Measurements from ENCODE around the gene ZC3H12C.
A peak's percentile ranks its signal among the peaks of the same experiment; 100 is the strongest.

Gene ZC3H12C

DNA sequence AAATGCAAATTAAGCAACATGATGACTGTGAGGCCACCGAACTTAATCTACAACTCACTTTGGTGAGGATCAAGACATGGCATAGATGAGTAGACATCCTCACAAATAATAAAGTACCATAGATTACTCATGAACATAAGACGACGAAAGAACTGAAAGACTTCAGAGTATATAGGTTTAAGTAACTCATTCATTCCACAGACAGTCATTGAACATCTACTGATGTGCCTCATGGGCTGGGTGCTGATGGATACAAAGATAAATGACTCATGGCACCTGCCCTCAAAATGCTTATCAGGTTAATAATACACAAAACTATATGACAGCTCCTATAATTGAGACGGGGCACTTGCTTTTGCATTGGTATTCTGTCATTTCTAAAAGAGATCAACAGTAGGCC is 63.3 kb downstream of the ZC3H12C start:
- DNase-seq: no peak

- DNase-seq: no peak
Measured at GRCh38 chr11:110158317-110159200, 65.4 kb downstream of the ZC3H12C start.

DNA sequence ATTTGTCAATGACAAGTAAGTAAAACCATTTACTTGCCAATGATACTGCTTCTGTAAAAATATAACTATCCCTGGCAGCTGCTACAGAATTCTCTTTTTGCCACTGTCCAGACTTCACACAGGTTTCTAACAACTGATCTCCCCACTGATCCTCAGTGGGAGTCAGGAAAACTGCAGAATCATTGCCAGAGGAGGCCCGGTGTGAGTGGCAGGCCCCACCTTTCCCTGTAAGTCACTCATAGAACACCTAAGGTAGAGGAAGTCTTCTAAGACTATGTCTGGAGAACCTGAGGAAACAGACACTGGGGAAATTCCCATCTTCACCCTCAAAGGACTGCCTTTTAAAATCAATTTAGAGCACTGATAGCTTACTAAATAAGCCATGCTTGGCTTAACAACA is 66.3 kb downstream of the ZC3H12C start:
- DNase-seq: no peak

DNA sequence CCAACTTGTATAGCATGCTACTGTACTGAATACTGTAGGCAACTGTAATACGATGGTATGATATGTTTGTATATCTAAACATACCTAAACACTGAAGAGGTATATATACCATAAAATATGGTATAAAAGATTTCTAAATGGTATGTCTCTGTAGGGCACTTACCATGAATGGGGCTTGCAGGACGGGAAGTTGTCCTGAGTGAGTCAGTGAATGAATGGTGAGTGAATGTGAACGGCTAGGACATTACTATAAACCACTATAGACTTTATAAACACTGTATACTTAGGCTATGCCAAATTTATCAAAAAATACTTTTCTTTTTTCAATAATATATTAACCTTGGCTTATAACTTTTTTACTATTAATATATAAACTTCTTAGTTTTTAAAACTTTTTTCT is 66.8 kb downstream of the ZC3H12C start:
- no peak for DNase-seq

DNA sequence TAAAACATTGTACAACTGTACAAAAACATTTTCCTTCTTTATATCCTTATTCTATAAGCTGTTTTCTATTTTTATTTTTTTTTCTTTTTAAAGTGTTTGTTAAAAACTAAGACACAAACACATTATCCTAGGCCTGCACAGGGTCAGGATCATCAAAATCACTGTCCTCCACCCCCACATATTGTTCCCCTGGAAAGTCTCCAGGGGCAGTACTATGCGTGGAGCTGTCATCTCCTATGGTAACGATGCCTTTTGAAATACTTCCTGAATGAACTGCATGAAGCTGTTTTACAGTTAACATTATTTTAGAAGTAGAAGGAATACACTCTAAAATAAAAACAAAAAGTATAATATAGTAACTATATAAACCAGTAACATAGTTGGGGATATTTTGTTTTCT is 67.2 kb downstream of the ZC3H12C start:
- DNase-seq: no peak

GRCh38 chr11:110161061-110161460 is 67.9 kb downstream of the ZC3H12C start:
- no peak for DNase-seq

GRCh38 chr11:110162216-110162615 is 69.0 kb downstream of the ZC3H12C start:
- DNase-seq: no peak

GRCh38 chr11:110165039-110165925 is 72.1 kb downstream of the ZC3H12C start:
- DNase-seq: no peak

- DNase-seq: no peak
Measured at GRCh38 chr11:110168033-110168803, 75.0 kb downstream of the ZC3H12C start.

DNA sequence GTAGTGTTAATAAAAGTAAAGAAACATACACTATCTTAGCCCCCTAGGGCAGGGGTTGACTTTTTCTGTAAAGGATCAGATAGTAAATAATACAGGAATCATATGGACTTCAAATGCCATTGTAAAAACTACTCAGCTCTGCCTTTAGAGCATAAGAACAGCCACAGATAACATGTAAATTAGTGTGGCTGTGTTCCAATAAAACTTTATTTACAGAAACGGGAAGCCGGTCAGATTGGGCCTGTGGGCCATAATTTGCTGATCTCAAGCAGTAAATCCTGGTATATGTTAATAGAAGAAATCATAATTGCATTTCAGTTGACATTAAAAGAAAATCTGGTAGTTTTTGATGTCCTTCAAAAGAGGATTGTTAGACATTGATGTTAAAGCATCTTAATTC is 76.5 kb downstream of the ZC3H12C start:
- DNase-seq: no peak

DNA sequence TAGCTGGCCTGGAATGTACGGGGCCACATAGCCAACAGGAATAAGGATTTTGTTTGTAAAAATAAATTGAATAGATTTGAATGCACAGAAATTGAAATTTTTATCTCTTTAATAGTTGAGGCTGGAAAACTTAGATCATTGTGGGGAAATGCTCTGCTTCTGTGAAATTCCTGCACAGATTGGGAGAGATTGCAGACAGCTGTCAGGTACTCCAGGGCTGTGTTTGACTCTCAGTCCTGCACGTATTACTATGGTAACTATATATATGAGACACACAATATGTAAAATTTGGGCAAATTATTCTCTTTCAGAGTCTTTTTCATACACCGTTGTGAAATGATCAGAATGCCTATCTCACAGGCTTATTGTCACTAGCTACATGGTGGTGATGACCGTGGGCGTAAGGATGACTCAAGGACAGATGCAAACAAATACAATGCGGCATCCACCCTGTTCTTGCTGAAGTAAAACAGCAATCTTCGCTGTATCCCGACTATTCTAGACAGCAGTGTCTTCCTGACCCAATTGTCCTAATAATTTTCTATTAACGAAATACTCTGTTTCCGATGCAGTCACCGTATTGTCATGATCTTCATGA is 79.4 kb downstream of the ZC3H12C start:
- no peak for DNase-seq

GRCh38 chr11:110173811-110174644 is 80.8 kb downstream of the ZC3H12C start:
- DNase-seq: peak; percentile 3

- DNase-seq: no peak
Measured at GRCh38 chr11:110174645-110175310, 81.6 kb downstream of the ZC3H12C start.

DNA sequence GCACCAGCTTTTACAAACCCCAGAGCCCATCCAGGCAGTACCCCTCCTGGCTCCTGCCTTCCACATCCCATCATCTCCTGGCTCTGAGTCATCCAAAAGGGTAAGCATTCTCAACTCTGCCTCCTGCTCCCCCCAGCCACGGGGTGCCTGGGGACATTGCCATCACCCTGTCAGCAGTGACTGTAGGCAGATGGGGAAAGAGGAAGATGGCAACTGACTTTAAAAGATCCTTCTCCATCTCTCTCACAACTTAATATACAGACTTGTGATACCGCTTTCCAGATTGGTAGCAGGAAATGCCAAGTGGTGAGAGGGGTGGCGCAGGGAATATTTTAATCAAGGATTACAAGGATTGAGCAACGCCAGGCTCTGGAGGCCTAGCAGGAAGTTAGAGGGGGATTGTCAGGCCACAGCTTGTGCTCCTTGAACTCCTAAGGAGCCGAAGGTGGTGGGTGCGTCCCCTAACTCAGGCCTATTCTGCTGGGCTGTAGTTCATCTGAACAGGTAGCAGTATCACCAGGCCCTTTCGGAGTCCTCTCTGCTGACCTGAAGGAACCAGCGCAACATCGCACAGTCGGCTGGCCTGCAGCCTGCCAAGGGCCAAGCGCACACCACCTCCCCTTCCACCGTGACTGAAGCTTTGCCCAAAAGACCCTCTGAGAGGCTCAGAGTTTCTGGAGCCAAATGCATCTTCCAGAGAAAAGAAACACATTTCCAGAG is 83.3 kb downstream of the ZC3H12C start:
- no peak for DNase-seq

GRCh38 chr11:110177086-110177456 is 83.9 kb downstream of the ZC3H12C start:
- DNase-seq: no peak

DNA sequence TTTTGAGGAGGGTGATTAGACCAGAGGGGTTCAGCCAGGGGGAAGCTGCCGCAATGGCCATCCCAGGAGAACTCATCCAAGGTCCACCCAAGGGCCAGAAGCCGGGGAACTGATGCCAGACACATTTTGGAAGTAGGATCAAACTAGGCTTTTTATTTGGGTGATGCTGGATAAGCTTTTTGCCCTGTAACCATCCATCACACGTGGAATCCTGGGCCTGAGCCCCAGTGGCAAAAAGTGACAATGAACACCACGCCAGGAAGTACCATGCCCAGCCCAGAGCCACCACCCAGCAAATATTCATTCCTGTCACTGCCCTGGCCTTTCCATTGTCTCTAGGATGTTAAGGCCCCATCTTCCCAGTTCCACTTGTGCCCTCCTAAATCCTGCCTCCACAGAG is 85.9 kb downstream of the ZC3H12C start:
- no peak for DNase-seq

DNA sequence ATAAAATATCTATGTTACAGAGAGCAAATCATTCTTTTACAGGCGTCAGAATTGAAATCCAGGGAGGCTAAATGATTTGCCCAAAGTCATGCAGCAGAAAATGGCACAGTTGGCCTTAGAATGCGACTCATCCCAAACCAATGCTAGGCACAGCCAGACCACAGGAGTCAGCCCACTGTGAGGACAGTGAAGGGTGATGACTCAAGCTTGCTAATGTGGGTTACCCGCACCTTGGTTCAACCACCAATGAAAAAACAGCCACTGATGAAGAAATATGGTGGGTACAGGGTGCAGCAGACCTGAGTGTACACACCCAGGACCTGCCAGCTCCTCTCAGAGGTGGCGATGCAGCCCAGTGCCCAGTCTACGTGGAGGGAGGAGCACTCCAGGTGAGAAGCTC is 89.7 kb downstream of the ZC3H12C start:
- no peak for DNase-seq

- DNase-seq: no peak
Measured at GRCh38 chr11:110184456-110184855, 91.3 kb downstream of the ZC3H12C start.

DNA sequence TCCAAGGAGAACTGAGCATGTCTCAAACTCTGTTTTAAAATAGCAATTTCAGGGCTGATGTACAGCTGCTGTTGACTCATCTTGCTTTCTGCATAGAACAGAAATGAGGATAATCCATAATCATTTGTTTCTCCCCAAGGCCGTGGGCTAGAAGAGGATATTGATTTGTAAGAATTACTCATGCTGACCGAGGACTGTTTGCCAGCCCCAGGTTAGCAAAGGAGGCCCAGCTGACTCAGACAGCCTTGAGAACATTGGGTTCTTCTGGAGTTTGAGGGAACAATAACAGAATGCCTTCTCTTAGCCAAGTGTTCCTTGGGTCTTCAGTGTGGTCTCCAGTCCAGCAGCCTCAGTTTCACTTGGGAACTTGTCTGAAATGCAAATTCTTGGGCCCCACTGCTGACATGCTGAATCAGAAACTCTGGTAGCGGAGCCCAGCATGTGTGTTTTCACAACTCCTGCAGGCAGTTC is 92.0 kb downstream of the ZC3H12C start:
- DNase-seq: no peak

- DNase-seq: no peak
Measured at GRCh38 chr11:110185599-110185998, 92.4 kb downstream of the ZC3H12C start.

Data from NCI-H2227 treated with DMSO at 0.1 percent for 48 hours (cell line).